Ectodermal cell (in vitro differentiated cells): ENCODE results near the gene PPP1R7.

Experiments
- H3K27ac ChIP-seq: 2 replicates; pipeline ENCODE4 v1.7.0; 2013; ENCODE audit warnings: mild to moderate bottlenecking, low read depth, low read length; ENCODE audit not compliant: insufficient read depth, poor library complexity, severe bottlenecking
- H3K27me3 ChIP-seq: 2 replicates; pipeline ENCODE4 v1.7.0; 2013; ENCODE audit warnings: mild to moderate bottlenecking, low read length; ENCODE audit not compliant: insufficient read depth, control insufficient read depth, poor library complexity, severe bottlenecking
- H3K36me3 ChIP-seq: one replicate; pipeline ENCODE4 v1.7.0; 2013; ENCODE audit warnings: low read length; ENCODE audit not compliant: control insufficient read depth, insufficient read depth
- H3K4me1 ChIP-seq: one replicate; pipeline ENCODE4 v1.7.0; 2013; ENCODE audit warnings: low read length; ENCODE audit not compliant: control insufficient read depth, insufficient read depth
- H3K4me3 ChIP-seq: 2 replicates; pipeline ENCODE4 v1.7.0; 2013; ENCODE audit warnings: low read depth, low read length, control low read depth; ENCODE audit not compliant: insufficient read depth
- H3K9me3 ChIP-seq: 2 replicates; pipeline ENCODE4 v1.7.0; 2013; ENCODE audit warnings: mild to moderate bottlenecking, low read length, moderate library complexity; ENCODE audit not compliant: control insufficient read depth
- WGBS, 2 experiments: methylation state at CpG; one replicate each; pipeline ENCODE4 v1.1.7; 2013; ENCODE audit warnings: missing lambda C conversion rate in 2 of 2; 5-methylcytosine and 5-hydroxymethylcytosine counted together

PPP1R7 gene

GRCh38 chr2:241183221-241183620 lies 33.0 kb downstream of the PPP1R7 start:
- no peak overlapping the region for H3K4me3 ChIP-seq
- H3K9me3 ChIP-seq: no peaks in the 10 kb centered on the region
- H3K36me3 ChIP-seq: no peaks in the 10 kb centered on the region
- no peaks in the 10 kb centered on the region for H3K27me3 ChIP-seq
- H3K4me1 ChIP-seq: no peaks in the 10 kb centered on the region
- no peak overlapping the region for H3K27ac ChIP-seq
- 94% methylated on average over 9 of the region's 9 CpGs for WGBS, 2 experiments

- Histone ChIP-seq H3K4me3 (no peak overlapping the region), H3K27ac (no peak overlapping the region), H3K9me3 (no peaks in the 10 kb centered on the region), H3K4me1 (no peaks in the 10 kb centered on the region), H3K36me3 (no peaks in the 10 kb centered on the region), H3K27me3 (no peaks in the 10 kb centered on the region)
- WGBS, 2 experiments: 79 to 83% methylated on average over 9 of the region's 9 CpGs
These were observed 34.6 kb downstream of the PPP1R7 start for GRCh38 chr2:241184901-241185300.

GRCh38 chr2:241185961-241186360 lies 35.7 kb downstream of the PPP1R7 start:
- 84 to 87% methylated on average over 11 of the region's 11 CpGs for WGBS, 2 experiments
- no peaks in the 10 kb centered on the region for H3K27me3 ChIP-seq
- no peak overlapping the region for H3K27ac ChIP-seq
- no peaks in the 10 kb centered on the region for H3K36me3 ChIP-seq
- no peak overlapping the region for H3K4me3 ChIP-seq
- no peaks in the 10 kb centered on the region for H3K4me1 ChIP-seq
- H3K9me3 ChIP-seq: no peaks in the 10 kb centered on the region

DNA sequence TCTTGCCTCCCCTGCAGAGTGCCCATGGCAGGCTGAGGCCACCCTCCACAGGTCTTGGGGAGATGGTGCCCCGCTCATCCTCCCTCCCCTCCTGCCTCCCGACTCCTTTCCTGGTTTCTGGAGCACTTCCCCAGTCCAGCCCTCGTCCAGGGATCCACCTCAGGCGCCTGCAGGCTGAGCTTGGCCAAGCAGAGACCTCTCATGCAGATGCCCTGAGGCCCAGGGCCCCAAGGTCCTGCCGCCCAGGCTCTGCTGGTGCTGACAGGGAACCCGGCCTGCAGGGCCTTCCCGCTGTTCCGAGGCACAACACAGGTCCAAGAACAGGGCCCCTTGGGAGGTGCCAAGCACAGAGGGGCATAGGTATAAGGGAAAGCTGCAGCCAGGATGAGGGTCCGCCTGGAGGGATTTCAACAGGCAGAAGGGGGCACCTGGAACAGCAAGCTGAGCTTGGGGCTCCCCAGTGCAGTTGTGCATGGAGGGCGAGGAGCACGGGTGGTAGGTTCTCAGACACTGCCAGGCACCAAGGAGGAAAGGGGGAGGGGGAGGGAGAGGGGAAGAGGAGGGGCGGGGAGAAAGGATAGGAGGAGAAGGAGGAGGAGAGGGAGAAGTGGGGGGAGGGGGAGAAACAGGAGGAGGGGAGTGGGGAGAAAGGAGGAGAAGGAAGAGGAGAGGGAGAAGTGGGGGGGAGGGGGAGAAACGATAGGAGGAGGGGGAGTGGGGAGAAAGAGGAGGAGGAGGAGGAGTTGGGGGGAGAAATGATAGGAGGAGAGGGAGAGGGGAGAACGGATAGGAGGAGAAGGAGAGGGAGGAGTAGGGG lies 37.0 kb downstream of the PPP1R7 start:
- Histone ChIP-seq H3K4me3 (no peak overlapping the region), H3K4me1 (no peaks in the 10 kb centered on the region), H3K27me3 (no peaks in the 10 kb centered on the region), H3K36me3 (no peaks in the 10 kb centered on the region), H3K27ac (no peak overlapping the region), H3K9me3 (no peaks in the 10 kb centered on the region)
- 61 to 64% methylated on average over 14 of the region's 14 CpGs for WGBS, 2 experiments

GRCh38 chr2:241187918-241188234 lies 37.6 kb downstream of the PPP1R7 start:
- Histone ChIP-seq H3K4me3 (no peak overlapping the region), H3K27ac (no peak overlapping the region), H3K9me3 (no peaks in the 10 kb centered on the region), H3K27me3 (no peaks in the 10 kb centered on the region), H3K36me3 (no peaks in the 10 kb centered on the region), H3K4me1 (no peaks in the 10 kb centered on the region)
- 59 to 61% methylated on average over 4 of the region's 4 CpGs for WGBS, 2 experiments

GRCh38 chr2:241188361-241189092 lies 38.3 kb downstream of the PPP1R7 start, which contains the start of gene ANO7:
Gene ANO7, plus strand, starts transcription at chr2:241188677. Its CDS starts 1,387 bp downstream, at chr2:241190064.
- no peaks in the 10 kb centered on the region for H3K36me3 ChIP-seq
- WGBS, 2 experiments: 72 to 75% methylated on average over 21 of the region's 21 CpGs

GRCh38 chr2:241189093-241189855 lies 39.0 kb downstream of the PPP1R7 start:
- Histone ChIP-seq H3K27ac (no peak overlapping the region), H3K27me3 (no peaks in the 10 kb centered on the region), H3K4me3 (no peak overlapping the region), H3K4me1 (no peaks in the 10 kb centered on the region), H3K9me3 (no peaks in the 10 kb centered on the region), H3K36me3 (no peaks in the 10 kb centered on the region)
- 91 to 92% methylated on average over 32 of the region's 32 CpGs for WGBS, 2 experiments

More at GRCh38 chr2:241188361-241189092, 38.3 kb downstream of the PPP1R7 start, which contains the start of gene ANO7:
- H3K27ac ChIP-seq: no peak within 1 kb of the TSS
- no peaks in the 10 kb centered on the region for H3K27me3 ChIP-seq
- no peaks in the 10 kb centered on the region for H3K4me1 ChIP-seq
- H3K9me3 ChIP-seq: no peaks in the 10 kb centered on the region
- no peak within 1 kb of the TSS for H3K4me3 ChIP-seq

DNA sequence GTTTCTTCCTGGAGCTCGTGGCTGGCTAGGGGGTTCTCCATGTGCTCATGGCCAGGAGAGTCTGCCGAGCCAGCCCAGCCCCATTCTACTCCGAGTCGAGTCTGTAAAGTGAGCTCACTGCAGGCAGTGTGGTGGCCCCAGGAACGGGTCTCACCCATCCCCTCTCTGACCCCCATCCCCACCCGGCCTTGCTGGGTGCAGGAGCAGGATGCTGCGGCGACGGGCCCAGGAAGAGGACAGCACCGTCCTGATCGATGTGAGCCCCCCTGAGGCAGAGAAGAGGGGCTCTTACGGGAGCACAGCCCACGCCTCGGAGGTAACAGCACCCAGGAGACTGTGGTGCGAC lies 39.6 kb downstream of the PPP1R7 start:
- Histone ChIP-seq H3K36me3 (no peaks in the 10 kb centered on the region), H3K27ac (no peak overlapping the region), H3K9me3 (no peaks in the 10 kb centered on the region), H3K27me3 (no peaks in the 10 kb centered on the region), H3K4me1 (no peaks in the 10 kb centered on the region), H3K4me3 (no peak overlapping the region)
- 90 to 94% methylated on average over 15 of the region's 15 CpGs for WGBS, 2 experiments

DNA sequence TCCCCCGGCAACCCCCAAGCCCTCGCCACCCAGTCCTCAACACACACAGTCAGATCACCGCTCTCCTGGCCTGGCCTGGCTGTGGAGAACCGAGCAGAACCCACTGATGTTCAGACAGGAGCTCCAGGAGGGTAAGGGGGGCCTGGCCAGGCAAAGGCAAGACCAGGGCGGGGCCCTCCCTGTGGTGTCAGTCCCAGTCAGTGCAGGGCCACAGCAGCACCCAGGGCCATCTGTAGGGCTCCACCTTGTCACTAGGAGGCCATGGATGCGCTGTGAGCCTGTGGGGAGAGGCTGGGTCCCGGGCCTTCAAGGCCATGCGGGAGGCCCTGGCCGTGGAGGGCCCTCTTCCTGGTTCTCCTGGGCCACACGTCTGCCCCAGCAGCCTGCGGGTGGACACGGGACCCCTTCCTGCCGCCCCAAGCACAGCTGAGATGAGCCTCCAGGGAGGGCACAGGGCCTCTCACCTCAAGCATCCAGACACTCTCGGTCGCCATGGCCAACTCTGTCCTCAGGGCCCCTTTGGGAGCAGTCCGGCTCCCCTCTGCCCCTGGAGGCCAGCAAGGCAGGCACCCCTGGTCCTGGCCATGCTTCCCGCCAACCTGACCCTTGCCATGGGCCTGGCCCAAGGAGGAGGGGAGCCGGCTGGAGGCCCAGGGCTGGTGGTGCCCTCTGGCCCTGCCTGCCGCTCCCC lies 40.2 kb downstream of the PPP1R7 start:
- H3K4me1 ChIP-seq: no peaks in the 10 kb centered on the region
- no peaks in the 10 kb centered on the region for H3K27me3 ChIP-seq
- no peak overlapping the region for H3K4me3 ChIP-seq
- H3K36me3 ChIP-seq: no peaks in the 10 kb centered on the region
- no peaks in the 10 kb centered on the region for H3K9me3 ChIP-seq
- H3K27ac ChIP-seq: no peak overlapping the region
- WGBS, 2 experiments: 92 to 94% methylated on average over 19 of the region's 19 CpGs
